H9 (cell line): Measurements from ENCODE around the gene OFD1. TPM values are rescaled to one million over a fixed set of nuclear protein-coding genes. Genes with fewer than 3 reads are reported as not detected.

Experiments used
- DNase-seq: peaks from one replicate; pipeline ENCODE4 v3.0.0-alpha.2; 2017
- H2AFZ ChIP-seq: one replicate; pipeline ENCODE4 v1.6.1; 2013; ENCODE audit warnings: mild to moderate bottlenecking, low read length, control low read depth, moderate library complexity
- H2AK5ac ChIP-seq: 2 replicates; pipeline ENCODE4 v1.6.1; 2013; ENCODE audit warnings: low read length, control low read depth, mixed read lengths; ENCODE audit not compliant: insufficient read length
- H2BK120ac ChIP-seq: one replicate; pipeline ENCODE4 v1.6.1; 2013; ENCODE audit warnings: low read depth, mild to moderate bottlenecking, low read length, control low read depth, inconsistent platforms; ENCODE audit not compliant: poor library complexity, severe bottlenecking
- H2BK12ac ChIP-seq: 2 replicates; pipeline ENCODE4 v1.6.1; 2013; ENCODE audit warnings: low read length, control low read depth, mixed read lengths, low read depth; ENCODE audit not compliant: insufficient read length
- H2BK15ac ChIP-seq: 2 replicates; pipeline ENCODE4 v1.6.1; 2013; ENCODE audit warnings: low read depth, low read length, control low read depth
- H2BK20ac ChIP-seq: one replicate; pipeline ENCODE4 v1.6.1; 2013; ENCODE audit warnings: low read depth, mild to moderate bottlenecking, low read length, control low read depth, inconsistent platforms; ENCODE audit not compliant: poor library complexity, severe bottlenecking
- H2BK5ac ChIP-seq: 2 replicates; pipeline ENCODE4 v1.6.1; 2013; ENCODE audit warnings: low read length, control low read depth, mixed read lengths; ENCODE audit not compliant: insufficient read length
- H3K14ac ChIP-seq: 2 replicates; pipeline ENCODE4 v1.6.1; 2013; ENCODE audit warnings: low read length, control low read depth; ENCODE audit not compliant: insufficient read depth
- H3K18ac ChIP-seq: 2 replicates; pipeline ENCODE4 v1.6.1; 2013; ENCODE audit warnings: low read depth, mild to moderate bottlenecking, mixed read lengths, low read length, control low read depth; ENCODE audit not compliant: insufficient read length
- H3K23ac ChIP-seq: 2 replicates; pipeline ENCODE4 v1.6.1; 2013; ENCODE audit warnings: low read length, control low read depth, mixed read lengths, low read depth; ENCODE audit not compliant: insufficient read length
- H3K23me2 ChIP-seq: 2 replicates; pipeline ENCODE4 v1.6.1; 2013; ENCODE audit warnings: low read depth, mild to moderate bottlenecking, mixed read lengths, low read length, control low read depth; ENCODE audit not compliant: insufficient read length, poor library complexity, severe bottlenecking
- H3K27ac ChIP-seq: 2 replicates; pipeline ENCODE4 v1.5.1; 2013; ENCODE audit warnings: low read length, control low read depth, mixed read lengths, low read depth; ENCODE audit not compliant: insufficient read length
- H3K27me3 ChIP-seq: 2 replicates; pipeline ENCODE4 v1.6.1; 2013; ENCODE audit warnings: low read length, control low read depth, inconsistent platforms; ENCODE audit not compliant: insufficient read depth
- H3K4ac ChIP-seq: 2 replicates; pipeline ENCODE4 v1.6.1; 2013; ENCODE audit warnings: low read depth, mild to moderate bottlenecking, control low read depth, inconsistent platforms, low read length, moderate library complexity
- H3K4me1 ChIP-seq: 2 replicates; pipeline ENCODE4 v1.6.1; 2013; ENCODE audit warnings: low read length, control low read depth, inconsistent platforms; ENCODE audit not compliant: insufficient read depth
- H3K4me2 ChIP-seq: 2 replicates; pipeline ENCODE4 v1.6.1; 2013; ENCODE audit warnings: low read length, control low read depth, mixed read lengths; ENCODE audit not compliant: insufficient read length, insufficient read depth
- H3K56ac ChIP-seq: 2 replicates; pipeline ENCODE4 v1.6.1; 2013; ENCODE audit warnings: low read depth, mild to moderate bottlenecking, mixed read lengths, low read length, control low read depth; ENCODE audit not compliant: insufficient read length
- H3K79me1 ChIP-seq: 2 replicates; pipeline ENCODE4 v1.6.1; 2013; ENCODE audit warnings: low read depth, mild to moderate bottlenecking, moderate library complexity, low read length, control low read depth, inconsistent platforms; ENCODE audit not compliant: insufficient read depth, poor library complexity, severe bottlenecking
- H3K79me2 ChIP-seq: 2 replicates; pipeline ENCODE4 v1.6.1; 2013; ENCODE audit warnings: low read length, control low read depth, inconsistent platforms; ENCODE audit not compliant: insufficient read depth
- H3K9ac ChIP-seq: 2 replicates; pipeline ENCODE4 v1.6.1; 2013; ENCODE audit warnings: low read length, control low read depth, mixed read lengths; ENCODE audit not compliant: insufficient read length; ENCODE audit errors: extremely low read depth
- H3K9me3 ChIP-seq: one replicate; pipeline ENCODE4 v1.6.1; 2013; ENCODE audit warnings: low read depth, low read length, inconsistent platforms; ENCODE audit not compliant: control insufficient read depth
- H3T11ph ChIP-seq: one replicate; pipeline ENCODE4 v1.6.1; 2013; ENCODE audit warnings: mild to moderate bottlenecking, low read length, control low read depth, inconsistent platforms
- H4K20me1 ChIP-seq: one replicate; pipeline ENCODE4 v1.6.1; 2013; ENCODE audit not compliant: control insufficient read depth, insufficient read length, insufficient read depth
- H4K5ac ChIP-seq: 2 replicates; pipeline ENCODE4 v1.6.1; 2013; ENCODE audit warnings: low read depth, mild to moderate bottlenecking, mixed read lengths, low read length, control low read depth; ENCODE audit not compliant: insufficient read length
- H4K8ac ChIP-seq: replicated peaks from 2 replicates; pipeline ENCODE4 v1.6.1; 2013; ENCODE audit warnings: low read length, control low read depth, mixed read lengths, low read depth; ENCODE audit not compliant: insufficient read length
- H4K91ac ChIP-seq: 2 replicates; pipeline ENCODE4 v1.6.1; 2013; ENCODE audit warnings: low read depth, mild to moderate bottlenecking, moderate library complexity, mixed read lengths, low read length, control low read depth; ENCODE audit not compliant: insufficient read length
- H3K27ac Mint-ChIP-seq, 3 experiments: 2 replicates in 2 of 3; 3 replicates in 1 of 3; pipeline ENCODE4 v1.8.0; 2020 to 2021; ENCODE audit warnings: mixed read lengths in 3 of 3, mild to moderate bottlenecking in 1 of 3, moderate library complexity in 1 of 3
- H3K27me3 Mint-ChIP-seq: 2 replicates; pipeline ENCODE4 v1.8.0; 2021; ENCODE audit warnings: low read depth, mild to moderate bottlenecking, moderate library complexity, mixed read lengths
- H3K36me3 Mint-ChIP-seq, 3 experiments: 2 replicates in 2 of 3; 3 replicates in 1 of 3; pipeline ENCODE4 v1.8.0; 2020 to 2021; ENCODE audit warnings: low read depth in 3 of 3, mixed read lengths in 3 of 3; ENCODE audit not compliant: insufficient read depth in 1 of 3
- H3K4me1 Mint-ChIP-seq, 2 experiments: 2 replicates each; pipeline ENCODE4 v1.8.0; 2020; ENCODE audit warnings: mixed read lengths in 2 of 2
- H3K4me3 Mint-ChIP-seq, 2 experiments: 2 replicates in 1 of 2; 3 replicates in 1 of 2; pipeline ENCODE4 v1.8.0; 2020 to 2021; ENCODE audit warnings: mild to moderate bottlenecking in 2 of 2, mixed read lengths in 2 of 2, moderate library complexity in 1 of 2
- H3K9me3 Mint-ChIP-seq, 2 experiments: 2 replicates in 1 of 2; 3 replicates in 1 of 2; pipeline ENCODE4 v1.8.0; 2020; ENCODE audit warnings: mild to moderate bottlenecking in 2 of 2, mixed read lengths in 2 of 2, moderate library complexity in 1 of 2
- CTCF ChIP-seq: fragments of 200-600 bp; sonication (generic); conservative IDR thresholded peaks from 3 replicates; pipeline ENCODE4 v1.8.0; 2021; ENCODE audit warnings: antibody characterized with exemption, mild to moderate bottlenecking
- WGBS: extraction: QIAGEN DNeasy Blood & Tissue Kit; methylation state at CpG from one replicate; pipeline ENCODE4 v1.1.7; 2013; ENCODE audit warnings: missing lambda C conversion rate, low lambda C conversion rate, mixed read lengths; ENCODE audit not compliant: insufficient read length; ENCODE audit errors: extremely low coverage; 5-methylcytosine and 5-hydroxymethylcytosine counted together
- total RNA-seq: library from RNA; stranded (reverse); gene quantifications from 2 replicates; pipeline ENCODE4 v1.2.1, GENCODE V29; 2021

The OFD1 gene
- total RNA-seq, 1 experiment from 2014 or later: 36.0 TPM

GRCh38 chrX:13816176-13816575, 81.6 kb downstream of the OFD1 start:
- Histone ChIP-seq H3K14ac (no peak overlapping the region), H3K4ac (no peak overlapping the region), H4K91ac (no peak overlapping the region), H2BK120ac (no peak overlapping the region), H3K56ac (no peak overlapping the region), H3K4me2 (no peak overlapping the region), H3K27ac (no peak overlapping the region), H3K9me3 (no peaks in the 10 kb centered on the region), H2AFZ (no peak overlapping the region), H2BK5ac (no peak overlapping the region), H3K79me2 (peaks cover 4% of the 10 kb centered on the region; the same call in 1 of the 2 replicates), H3T11ph (no peak overlapping the region), H3K27me3 (no peaks in the 10 kb centered on the region), H3K23me2 (no peaks in the 10 kb centered on the region), H3K9ac (no peak overlapping the region), H3K79me1 (no peaks in the 10 kb centered on the region), H2BK20ac (no peak overlapping the region), H3K23ac (no peak overlapping the region), H4K5ac (no peak overlapping the region), H2BK15ac (no peak overlapping the region), H4K20me1 (no peaks in the 10 kb centered on the region), H3K4me1 (peaks cover 3% of the 10 kb centered on the region; the same call in 1 of the 2 replicates), H3K18ac (no peak overlapping the region), H2BK12ac (no peak overlapping the region), H4K8ac (no peak overlapping the region), H2AK5ac (no peak overlapping the region)
- Mint-ChIP-seq H3K27ac (peak overlapping the region in 1 of 3 experiments; percentile 25; a peak in 1 of 7 replicates), H3K9me3 (peaks cover 14 to 47% of the 10 kb centered on the region in 2 experiments), H3K4me1 (peaks cover 33 to 49% of the 10 kb centered on the region in 2 experiments), H3K4me3 (peak overlapping the region in 1 of 2 experiments; percentile 71; a peak in 2 of 5 replicates), H3K27me3 (peaks cover 2% of the 10 kb centered on the region; the same call in 1 of the 2 replicates), H3K36me3 (peaks cover 5 to 21% (median 9%) of the 10 kb centered on the region in 3 experiments; a peak in 5 of 7 replicates)
- DNase-seq: no peak
- no CpG with 5 or more reads among the region's 6 CpGs for WGBS
- TF ChIP-seq CTCF: no peak
